Psoas muscle (tissue), 8 donors: ENCODE measurements around the gene TBX5. TPM values are rescaled to one million over a fixed set of nuclear protein-coding genes. Genes with fewer than 3 reads are reported as not detected.

Experiments used
- ATAC-seq, 4 donors: fragments of 200-7000 bp; cut with Tn5 transposase; one replicate each; pipeline ENCODE4 v1.9.1; 2020; ENCODE audit warnings: moderate library complexity in 3 of 4, mild to moderate bottlenecking in 2 of 4
- DNase-seq, 2 donors: peaks; one replicate each; pipeline ENCODE4 v3.0.0-alpha.2; 2020
- H3K27ac ChIP-seq: fragments of 200-600 bp; one replicate; pipeline ENCODE4 v1.8.0; 2022
- H3K27me3 ChIP-seq, 3 donors: fragments of 200-600 bp in 1 of 3; one replicate each; pipeline versions ENCODE4 v1.6.1 to v1.8.0; 2013 to 2022; ENCODE audit warnings: low read length in 2 of 3, mild to moderate bottlenecking in 2 of 3, moderate library complexity in 1 of 3; ENCODE audit not compliant: insufficient read depth in 3 of 3
- H3K36me3 ChIP-seq, 2 donors: fragments of 200-600 bp in 1 of 2; one replicate each; pipeline versions ENCODE4 v1.6.1 to v1.8.0; 2013 to 2022; ENCODE audit warnings: low read depth in 1 of 2, mild to moderate bottlenecking in 1 of 2, moderate library complexity in 1 of 2; ENCODE audit not compliant: insufficient read depth in 1 of 2
- H3K4me1 ChIP-seq: fragments of 200-600 bp; one replicate; pipeline ENCODE4 v1.8.0; 2022
- H3K4me3 ChIP-seq: fragments of 200-600 bp; one replicate; pipeline ENCODE4 v1.8.0; 2022; ENCODE audit warnings: mild to moderate bottlenecking
- H3K9me3 ChIP-seq: fragments of 200-600 bp; one replicate; pipeline ENCODE4 v1.8.0; 2022
- WGBS, 3 donors: extraction: QIAGEN DNeasy Blood & Tissue Kit; methylation state at CpG; one replicate each; pipeline versions ENCODE4 v1.1.6 to v1.1.7; 2013; 5-methylcytosine and 5-hydroxymethylcytosine counted together
- intact Hi-C, 2 donors: fragments of 100-400 bp; cut with DNase I; formaldehyde crosslinking; loops; one replicate each; pipeline versions ENCODE4 v1.11.0 to v1.14.2; 2022
- polyA plus RNA-seq, 3 donors: library from polyadenylated mRNA; stranded (reverse); fragments of 200-250 nt; gene quantifications; one replicate each; pipeline ENCODE4 v1.2.3, GENCODE V29; 2013
- total RNA-seq, 4 donors: library from RNA; stranded (reverse); fragmentation: NEBNext Ultra II Directional in 2 of 4; extraction: Animal tissue kit (Norgen Biotek cat#: 25700) in 2 of 4; gene quantifications; one replicate each; pipeline versions ENCODE4 v1.2.1 to v1.2.4, GENCODE V29; 2021 to 2023
- TF ChIP-seq, protein P1 (sequence below): fragments of 200-600 bp; IDR thresholded peaks from one replicate; pipeline ENCODE4 v1.8.0; 2022; ENCODE audit warnings: antibody characterized with exemption
- donor health status: healthy with polysubstance abuse.
- donor health status: DM: no; HTN: no; CAD: no; lungs with moderate emphysema.
- donor health status: Bipolar disorder and iron deficiency.
- donor health status: healthy.
- donor health status: DM: yes; HTN: yes; CAD: no.
- donor health status: DM: no; HTN: no; CAD: no.
- donor health status: DM: no; HTN: no; CAD: no.
- donor health status: DM: yes; HTN: yes; CAD: no.

Gene TBX5
- total and polyA plus RNA-seq, 7 donors = 0.26 TPM; not detected in 6

DNA sequence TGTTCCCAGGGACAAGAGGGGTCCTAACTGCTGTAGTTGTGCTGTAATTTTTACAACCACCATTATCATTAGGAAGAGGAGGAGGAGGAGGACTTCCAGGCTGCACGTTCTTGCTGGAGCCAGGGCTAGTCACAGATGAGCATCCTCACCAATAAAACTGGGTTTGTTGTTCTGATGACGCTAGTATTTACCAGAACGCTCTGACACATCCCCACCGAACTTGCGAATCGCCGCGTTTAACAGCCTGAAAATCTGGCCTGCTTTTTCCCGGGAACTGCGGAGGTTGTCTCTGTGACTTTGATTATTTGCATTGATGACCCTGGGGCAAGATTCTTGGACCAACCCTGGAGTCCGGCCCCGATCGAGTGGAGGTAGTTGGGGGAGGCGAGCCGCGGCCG is 10.2 kb downstream of the TBX5 start:
- Histone ChIP-seq H3K36me3 (no peaks in the 10 kb centered on the region), H3K27ac (no peak overlapping the region), H3K4me3 (no peak overlapping the region), H3K4me1 (no peaks in the 10 kb centered on the region), H3K27me3 (peaks cover 10 to 90% (median 39%) of the 10 kb centered on the region in 3 donors), H3K9me3 (no peaks in the 10 kb centered on the region)
- intact Hi-C loops = no loop called here
- no peak for ATAC-seq
- DNase-seq = no peak
- 1 to 2% (median 1%) methylated on average over 15 to 17 of the region's 17 CpGs for WGBS, 3 donors
- TF ChIP-seq, protein P1, sequence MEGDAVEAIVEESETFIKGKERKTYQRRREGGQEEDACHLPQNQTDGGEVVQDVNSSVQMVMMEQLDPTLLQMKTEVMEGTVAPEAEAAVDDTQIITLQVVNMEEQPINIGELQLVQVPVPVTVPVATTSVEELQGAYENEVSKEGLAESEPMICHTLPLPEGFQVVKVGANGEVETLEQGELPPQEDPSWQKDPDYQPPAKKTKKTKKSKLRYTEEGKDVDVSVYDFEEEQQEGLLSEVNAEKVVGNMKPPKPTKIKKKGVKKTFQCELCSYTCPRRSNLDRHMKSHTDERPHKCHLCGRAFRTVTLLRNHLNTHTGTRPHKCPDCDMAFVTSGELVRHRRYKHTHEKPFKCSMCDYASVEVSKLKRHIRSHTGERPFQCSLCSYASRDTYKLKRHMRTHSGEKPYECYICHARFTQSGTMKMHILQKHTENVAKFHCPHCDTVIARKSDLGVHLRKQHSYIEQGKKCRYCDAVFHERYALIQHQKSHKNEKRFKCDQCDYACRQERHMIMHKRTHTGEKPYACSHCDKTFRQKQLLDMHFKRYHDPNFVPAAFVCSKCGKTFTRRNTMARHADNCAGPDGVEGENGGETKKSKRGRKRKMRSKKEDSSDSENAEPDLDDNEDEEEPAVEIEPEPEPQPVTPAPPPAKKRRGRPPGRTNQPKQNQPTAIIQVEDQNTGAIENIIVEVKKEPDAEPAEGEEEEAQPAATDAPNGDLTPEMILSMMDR = no peak

DNA sequence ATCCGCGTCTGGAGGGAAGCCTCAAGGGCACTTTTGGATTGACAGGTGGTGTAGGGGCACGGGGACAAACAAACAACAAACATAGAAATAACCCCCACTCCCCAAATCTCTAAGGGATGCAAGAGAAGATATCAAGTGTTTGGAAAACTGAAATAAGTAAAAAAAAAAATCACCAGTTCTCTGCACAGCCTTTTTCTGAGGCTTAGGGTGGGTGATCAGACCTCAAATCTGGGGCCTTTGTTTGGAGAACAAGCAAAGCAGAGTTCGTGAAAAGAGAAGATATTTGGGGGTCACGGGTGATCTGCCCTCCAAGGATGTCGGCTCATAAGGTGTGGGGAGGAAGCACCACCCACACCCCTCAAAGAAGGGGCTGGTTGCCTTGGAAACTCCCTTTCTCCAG is 10.7 kb downstream of the TBX5 start:
- no peak overlapping the region for H3K4me3 ChIP-seq
- H3K27me3 ChIP-seq = peaks cover 13 to 85% (median 35%) of the 10 kb centered on the region in 3 donors
- intact Hi-C loops = no loop called here

DNA sequence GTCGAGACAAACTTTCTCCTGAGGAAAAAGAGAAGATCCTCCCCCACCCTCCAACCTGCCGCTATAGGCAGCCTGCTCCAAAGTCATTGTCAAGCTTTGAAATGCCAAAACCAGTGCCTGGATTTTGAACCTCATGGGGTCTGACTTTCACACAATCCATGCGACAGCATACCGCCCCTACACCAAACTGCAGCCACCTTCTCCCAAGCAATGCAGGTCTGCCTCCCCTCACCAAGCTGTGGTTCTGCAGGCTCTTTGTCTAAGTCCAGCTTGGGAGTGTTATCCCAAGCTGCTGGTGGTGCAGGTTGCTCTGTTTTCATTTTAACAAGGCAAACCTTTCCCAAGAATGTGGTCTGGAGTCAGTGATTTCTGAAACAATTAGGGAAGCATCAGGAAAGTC is 12.4 kb downstream of the TBX5 start:
- WGBS, 3 donors = 14 to 25% (median 22%) methylated on average over 4 of the region's 4 CpGs
- H3K36me3 ChIP-seq = no peaks in the 10 kb centered on the region
- intact Hi-C loops = no loop called here
- ATAC-seq (no peak), DNase-seq (no peak)
- H3K4me1 ChIP-seq = no peaks in the 10 kb centered on the region
- H3K9me3 ChIP-seq = no peaks in the 10 kb centered on the region
- H3K27ac ChIP-seq = no peak overlapping the region
- no peak overlapping the region for H3K4me3 ChIP-seq
- TF ChIP-seq, protein P1 = no peak
- H3K27me3 ChIP-seq = peaks cover 15 to 73% (median 26%) of the 10 kb centered on the region in 3 donors

More for the DNA sequence above, 10.7 kb downstream of the TBX5 start:
- Histone ChIP-seq H3K9me3 (no peaks in the 10 kb centered on the region), H3K27ac (no peak overlapping the region), H3K36me3 (no peaks in the 10 kb centered on the region), H3K4me1 (no peaks in the 10 kb centered on the region)
- DNase-seq (no peak), ATAC-seq (no peak)
- TF ChIP-seq, protein P1 = no peak
- WGBS, 3 donors = 6 to 13% (median 10%) methylated on average over 6 of the region's 6 CpGs

DNA sequence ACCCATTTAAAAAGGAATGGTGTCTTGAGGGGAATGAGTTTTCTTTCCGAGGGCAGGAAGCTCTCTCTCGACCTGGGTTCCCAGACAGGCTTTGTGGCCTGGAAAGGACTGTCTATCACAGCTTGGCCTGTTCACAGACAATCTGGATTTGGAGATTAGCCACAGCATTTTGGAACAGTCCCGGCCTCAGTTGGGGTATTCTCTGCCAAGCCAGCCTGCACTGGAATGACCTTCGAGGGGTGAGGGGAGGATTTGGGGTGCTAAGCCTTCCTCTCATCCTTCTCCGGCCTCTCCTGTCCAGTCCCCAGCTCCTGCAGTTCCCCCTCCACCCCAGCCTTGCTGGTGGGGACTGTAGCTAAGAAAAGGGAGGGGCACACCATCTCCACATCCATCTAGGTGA is 13.0 kb downstream of the TBX5 start:
- DNase-seq (no peak), ATAC-seq (no peak)
- H3K27ac ChIP-seq = no peak overlapping the region
- TF ChIP-seq, protein P1 = no peak
- H3K4me3 ChIP-seq = no peak overlapping the region
- no peaks in the 10 kb centered on the region for H3K9me3 ChIP-seq
- WGBS, 3 donors = 23 to 29% (median 25%) methylated on average over 5 of the region's 5 CpGs
- no peaks in the 10 kb centered on the region for H3K36me3 ChIP-seq
- intact Hi-C loops = no loop called here
- no peaks in the 10 kb centered on the region for H3K4me1 ChIP-seq
- peaks cover 15 to 66% (median 24%) of the 10 kb centered on the region in 3 donors for H3K27me3 ChIP-seq

- H3K36me3 ChIP-seq = no peaks in the 10 kb centered on the region
- H3K27ac ChIP-seq = no peak overlapping the region
- ATAC-seq = no peak
- no peaks in the 10 kb centered on the region for H3K4me1 ChIP-seq
- TF ChIP-seq, protein P1 = no peak
- DNase-seq = no peak
- peaks cover 10 to 48% (median 11%) of the 10 kb centered on the region in 3 donors for H3K27me3 ChIP-seq
- intact Hi-C loops = no loop called here
- no peak overlapping the region for H3K4me3 ChIP-seq
- WGBS, 3 donors = 27 to 33% (median 31%) methylated on average over 4 of the region's 4 CpGs
- H3K9me3 ChIP-seq = no peaks in the 10 kb centered on the region
These were observed 14.9 kb downstream of the TBX5 start for GRCh38 chr12:114391088-114391487.
